Upper lobe of right lung (tissue), 1 donor: ENCODE results near the gene SLC6A11. TPM values are rescaled to one million over a fixed set of nuclear protein-coding genes. Genes with fewer than 3 reads are reported as not detected.

ENCODE experiments used
- ATAC-seq: fragments of 200-7000 bp; cut with Tn5 transposase; one replicate; pipeline ENCODE4 v1.9.1; 2020; ENCODE audit warnings: mild to moderate bottlenecking, moderate library complexity
- DNase-seq: peaks from one replicate; pipeline ENCODE4 v3.0.0-alpha.2; 2020
- H3K27ac ChIP-seq: fragments of 200-600 bp; one replicate; pipeline ENCODE4 v1.8.0; 2022
- H3K27me3 ChIP-seq: fragments of 200-600 bp; one replicate; pipeline ENCODE4 v1.8.0; 2022; ENCODE audit warnings: mild to moderate bottlenecking
- H3K36me3 ChIP-seq: fragments of 200-600 bp; one replicate; pipeline ENCODE4 v1.8.0; 2022
- H3K4me1 ChIP-seq: fragments of 200-600 bp; one replicate; pipeline ENCODE4 v1.8.0; 2022
- H3K4me3 ChIP-seq: fragments of 200-600 bp; one replicate; pipeline ENCODE4 v1.8.0; 2022; ENCODE audit warnings: mild to moderate bottlenecking
- H3K9me3 ChIP-seq: fragments of 200-600 bp; one replicate; pipeline ENCODE4 v1.8.0; 2022
- CTCF ChIP-seq: fragments of 200-600 bp; IDR thresholded peaks from one replicate; pipeline ENCODE4 v1.8.0; 2022; ENCODE audit warnings: antibody characterized with exemption
- intact Hi-C: fragments of 100-400 bp; cut with DNase I; formaldehyde crosslinking; loops from one replicate; pipeline ENCODE4 v1.11.0; 2022
- total RNA-seq: library from RNA; stranded (reverse); fragmentation: NEBNext Ultra II Directional; extraction: Animal tissue kit (Norgen Biotek cat#: 25700); gene quantifications from one replicate; pipeline ENCODE4 v1.2.1, GENCODE V29; 2021
- donor health status: DM: no; HTN: yes; CAD: no; lungs with severe emphysema.

SLC6A11 gene
- total RNA-seq, 1 donor from 2014 or later, result 0.17 TPM

DNA sequence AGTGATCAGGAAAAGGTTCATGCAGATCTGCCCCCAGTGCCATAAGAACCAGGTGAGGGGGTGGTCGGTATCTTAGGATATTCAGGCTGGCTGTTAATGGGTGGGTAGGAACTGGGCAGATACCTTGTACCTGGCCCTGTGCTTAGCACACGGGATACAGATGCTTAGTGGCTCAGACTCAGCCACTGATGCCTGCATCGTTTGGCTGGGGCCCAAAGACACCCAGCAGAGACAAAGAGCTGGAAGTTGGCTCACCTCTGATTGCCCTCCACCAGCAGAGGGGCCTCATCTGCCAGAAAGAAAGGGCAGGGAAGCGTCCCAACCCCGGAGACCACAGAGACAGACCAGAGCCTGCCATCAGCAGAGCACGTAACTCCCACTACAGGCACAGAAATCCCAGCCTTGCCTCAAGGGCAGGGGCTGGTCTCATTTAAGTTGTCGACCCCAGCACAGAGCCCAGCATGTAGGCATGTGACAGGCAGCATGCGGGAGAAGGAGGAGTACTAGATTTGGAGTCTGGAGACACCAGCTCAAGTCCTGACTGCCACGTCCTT is 112.5 kb downstream of the SLC6A11 start:
- H3K27ac ChIP-seq, result no peak overlapping the region
- no peaks in the 10 kb centered on the region for H3K4me1 ChIP-seq
- ATAC-seq (no peak), DNase-seq (no peak)
- TF ChIP-seq CTCF, result no peak
- no peaks in the 10 kb centered on the region for H3K36me3 ChIP-seq
- no peaks in the 10 kb centered on the region for H3K9me3 ChIP-seq
- no peaks in the 10 kb centered on the region for H3K27me3 ChIP-seq
- intact Hi-C loops, result no loop called here
- no peak overlapping the region for H3K4me3 ChIP-seq

GRCh38 chr3:10928961-10929471 is 113.0 kb downstream of the SLC6A11 start:
- intact Hi-C loops, result no loop called here
- no peak for TF ChIP-seq CTCF
- H3K36me3 ChIP-seq, result no peaks in the 10 kb centered on the region
- no peaks in the 10 kb centered on the region for H3K9me3 ChIP-seq
- ATAC-seq (no peak), DNase-seq (peak; percentile 30)
- no peak overlapping the region for H3K4me3 ChIP-seq
- H3K27ac ChIP-seq, result no peak overlapping the region
- no peaks in the 10 kb centered on the region for H3K4me1 ChIP-seq
- H3K27me3 ChIP-seq, result no peaks in the 10 kb centered on the region

DNA sequence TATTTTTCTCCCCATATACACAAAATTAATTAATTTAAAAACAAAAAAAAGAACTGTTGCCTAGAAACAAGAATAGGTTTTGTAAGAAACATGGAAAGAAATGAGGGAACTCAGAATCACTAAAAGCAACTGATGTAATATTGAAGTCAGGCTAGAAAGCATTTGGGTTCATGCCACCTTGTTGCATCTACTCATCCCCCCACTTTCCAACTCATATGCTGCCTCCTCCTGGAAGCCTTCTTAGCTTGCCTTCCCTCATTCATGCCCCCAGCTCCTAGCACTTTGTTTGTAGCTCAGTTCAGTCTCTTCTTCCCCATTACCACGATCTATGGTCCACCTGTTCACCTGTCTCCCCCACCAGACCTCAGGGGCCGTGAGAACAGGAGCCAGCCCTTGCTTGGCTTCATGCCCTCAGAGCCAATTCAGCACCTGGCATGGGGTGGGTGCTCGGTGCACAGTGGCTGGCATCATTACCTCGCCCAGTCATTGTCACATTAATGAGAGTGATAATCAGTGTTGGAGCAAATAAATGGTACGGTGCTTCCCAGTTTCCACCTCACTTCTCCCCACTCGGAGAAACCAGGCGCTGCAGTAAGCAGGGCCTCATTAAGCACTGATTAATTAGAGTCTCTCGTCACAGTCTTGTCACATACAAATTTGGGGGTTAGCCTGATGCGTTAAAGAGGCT is 114.1 kb downstream of the SLC6A11 start:
- Histone ChIP-seq H3K36me3 (no peaks in the 10 kb centered on the region), H3K4me3 (no peak overlapping the region), H3K4me1 (no peaks in the 10 kb centered on the region), H3K9me3 (no peaks in the 10 kb centered on the region), H3K27ac (no peak overlapping the region), H3K27me3 (no peaks in the 10 kb centered on the region)
- TF ChIP-seq CTCF, result no peak
- intact Hi-C loops, result no loop called here
- DNase-seq (peak; percentile 41), ATAC-seq (no peak)

DNA sequence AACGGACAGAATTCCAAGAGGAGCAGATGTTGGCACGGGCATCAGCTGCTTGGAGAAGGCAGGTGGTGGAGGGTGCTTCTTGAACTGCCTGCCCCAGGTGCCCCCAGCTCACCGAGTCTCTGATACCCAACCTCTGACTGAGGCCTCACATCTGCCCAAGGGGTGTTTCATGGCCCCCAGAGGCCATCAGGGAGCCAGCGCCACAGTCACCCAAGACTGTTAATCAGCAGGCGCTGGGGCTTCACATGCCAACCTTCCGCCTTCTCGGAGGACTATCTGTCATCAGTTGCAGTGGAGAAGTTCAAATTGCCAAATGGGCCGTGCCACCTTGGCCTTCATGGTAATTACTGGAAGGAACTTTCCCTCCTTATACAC is 114.6 kb downstream of the SLC6A11 start:
- no peaks in the 10 kb centered on the region for H3K9me3 ChIP-seq
- H3K27me3 ChIP-seq, result no peaks in the 10 kb centered on the region
- no peak overlapping the region for H3K4me3 ChIP-seq
- H3K36me3 ChIP-seq, result no peaks in the 10 kb centered on the region
- H3K4me1 ChIP-seq, result no peaks in the 10 kb centered on the region
- DNase-seq (peak; percentile 54), ATAC-seq (no peak)
- intact Hi-C loops, result no loop called here
- no peak for TF ChIP-seq CTCF
- H3K27ac ChIP-seq, result no peak overlapping the region

DNA sequence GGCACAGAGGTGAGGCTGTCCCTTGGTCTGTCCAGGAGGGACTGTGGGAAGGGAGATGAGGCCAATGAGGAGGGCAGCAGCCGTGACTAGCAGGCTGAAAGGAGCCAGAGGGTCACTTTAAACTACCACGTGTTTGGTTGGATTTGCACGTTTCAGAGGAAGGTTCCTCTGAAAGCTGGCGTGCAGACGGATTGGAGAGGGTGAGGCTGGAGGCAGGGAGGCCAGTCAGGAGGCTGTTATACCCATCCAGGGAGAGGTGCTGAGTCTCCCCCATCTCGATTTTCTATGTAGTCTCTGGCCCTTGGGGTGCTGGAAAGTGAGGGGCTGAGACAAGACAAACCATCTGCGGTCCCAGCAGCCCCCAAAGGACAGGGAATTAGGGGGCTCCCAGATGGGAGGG is 116.6 kb downstream of the SLC6A11 start:
- H3K27ac ChIP-seq, result no peak overlapping the region
- no peak for ATAC-seq
- H3K4me3 ChIP-seq, result no peak overlapping the region
- no peaks in the 10 kb centered on the region for H3K27me3 ChIP-seq
- TF ChIP-seq CTCF, result no peak
- H3K9me3 ChIP-seq, result no peaks in the 10 kb centered on the region
- peak; percentile 10 for DNase-seq
- H3K4me1 ChIP-seq, result no peaks in the 10 kb centered on the region
- intact Hi-C loops, result no loop called here
- H3K36me3 ChIP-seq, result no peaks in the 10 kb centered on the region
